HCT116 (cell line): ENCODE measurements around the gene IGIP.

Source experiments
- EZH2 ChIP-seq: fragments of 200-600 bp; sonication (generic); IDR thresholded peaks from 2 replicates; pipeline ENCODE4 v1.6.1; 2017; ENCODE audit warnings: antibody characterized with exemption, mixed run types
- JUND ChIP-seq: IDR thresholded peaks from 2 replicates; pipeline ENCODE4 v1.6.1; 2012
- POLR2A ChIP-seq: IDR thresholded peaks from 2 replicates; pipeline ENCODE4 v1.7.0; 2011; ENCODE audit warnings: borderline replicate concordance; ENCODE audit not compliant: insufficient read depth, insufficient read length; ENCODE audit errors: extremely low read depth
- POLR2AphosphoS5 ChIP-seq: IDR thresholded peaks from 2 replicates; pipeline ENCODE4 v1.6.1; 2011; ENCODE audit warnings: mild to moderate bottlenecking, low read depth, low read length, moderate library complexity
- RAD21 ChIP-seq: IDR thresholded peaks from 2 replicates; pipeline ENCODE4 v1.6.1; 2012; ENCODE audit warnings: low read depth, mild to moderate bottlenecking
- ZNF274 ChIP-seq: fragments of 200-500 bp; sonication (Bioruptor generic); IDR thresholded peaks from 2 replicates; pipeline ENCODE4 v1.6.1; 2014; ENCODE audit warnings: mild to moderate bottlenecking, low read depth, low read length, inconsistent platforms
- TF ChIP-seq, protein P1 (sequence below), 3 experiments: fragments of 200-600 bp in 1 of 3; sonication (generic) in 1 of 3; IDR thresholded peaks in 2 of 3; conservative IDR thresholded peaks in 1 of 3; 2 replicates each; pipeline ENCODE4 v1.5.1; 2012 to 2017; ENCODE audit warnings: low read depth in 2 of 3, low read length in 2 of 3, antibody characterized with exemption in 1 of 3, borderline replicate concordance in 1 of 3, control low read depth in 1 of 3, mild to moderate bottlenecking in 1 of 3, mixed read lengths in 1 of 3, mixed run types in 1 of 3, moderate library complexity in 1 of 3; ENCODE audit not compliant: insufficient read depth in 1 of 3

- TF ChIP-seq ZNF274 (no peak), POLR2AphosphoS5 (no peak), POLR2A (no peak), JUND (no peak), EZH2 (no peak), RAD21 (no peak)
- TF ChIP-seq, protein P1, sequence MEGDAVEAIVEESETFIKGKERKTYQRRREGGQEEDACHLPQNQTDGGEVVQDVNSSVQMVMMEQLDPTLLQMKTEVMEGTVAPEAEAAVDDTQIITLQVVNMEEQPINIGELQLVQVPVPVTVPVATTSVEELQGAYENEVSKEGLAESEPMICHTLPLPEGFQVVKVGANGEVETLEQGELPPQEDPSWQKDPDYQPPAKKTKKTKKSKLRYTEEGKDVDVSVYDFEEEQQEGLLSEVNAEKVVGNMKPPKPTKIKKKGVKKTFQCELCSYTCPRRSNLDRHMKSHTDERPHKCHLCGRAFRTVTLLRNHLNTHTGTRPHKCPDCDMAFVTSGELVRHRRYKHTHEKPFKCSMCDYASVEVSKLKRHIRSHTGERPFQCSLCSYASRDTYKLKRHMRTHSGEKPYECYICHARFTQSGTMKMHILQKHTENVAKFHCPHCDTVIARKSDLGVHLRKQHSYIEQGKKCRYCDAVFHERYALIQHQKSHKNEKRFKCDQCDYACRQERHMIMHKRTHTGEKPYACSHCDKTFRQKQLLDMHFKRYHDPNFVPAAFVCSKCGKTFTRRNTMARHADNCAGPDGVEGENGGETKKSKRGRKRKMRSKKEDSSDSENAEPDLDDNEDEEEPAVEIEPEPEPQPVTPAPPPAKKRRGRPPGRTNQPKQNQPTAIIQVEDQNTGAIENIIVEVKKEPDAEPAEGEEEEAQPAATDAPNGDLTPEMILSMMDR (IDR thresholded peaks at IDR 0.05 in 2 of 3, conservative IDR thresholded peaks at IDR 0.05 in 1 of 3; ENCODE audit: borderline replicate concordance in 1 of 3, insufficient read depth in 1 of 3, low read depth in 2 of 3, low read length in 2 of 3), result no peak
Observed at GRCh38 chr5:140168371-140168770, 42.6 kb downstream of the IGIP start.
